Effector CD8-positive, alpha-beta T cell (primary cell): ENCODE results near the gene ALDH1L1.

ENCODE experiments used
- DNase-seq: peaks from one replicate; lab custom pipeline; 2025; lab: John Stamatoyannopoulos, UW

ALDH1L1 gene

DNA sequence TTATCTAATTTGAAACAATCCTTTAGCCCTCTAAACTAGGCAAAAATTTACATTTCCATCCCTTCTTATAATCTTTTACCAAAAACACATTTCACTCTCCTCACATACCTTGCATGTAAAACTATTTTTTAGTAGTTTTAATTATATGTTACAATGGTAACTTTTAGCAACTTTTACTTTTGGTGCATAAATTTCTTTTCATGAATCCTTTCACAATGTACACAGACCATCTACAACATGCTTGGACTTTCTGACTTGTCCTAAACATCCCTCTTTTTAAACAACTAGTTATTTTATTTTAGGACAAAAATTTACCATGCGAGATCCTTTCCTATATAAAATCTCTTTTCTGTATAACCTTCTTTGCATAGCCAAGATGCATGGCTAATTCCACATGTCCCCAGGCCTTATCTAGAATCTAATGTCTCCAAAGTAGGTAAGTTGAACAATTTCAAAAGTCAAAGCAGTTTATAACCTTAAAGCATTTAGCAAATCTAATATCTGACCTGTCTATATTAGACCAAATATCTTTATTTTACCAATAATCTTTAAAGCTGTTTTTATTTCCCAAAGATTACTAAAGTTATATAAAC lies 14.4 kb upstream of the ALDH1L1 start:
- no peak for DNase-seq

- DNase-seq, result no peak
These were observed 10.9 kb upstream of the ALDH1L1 start for GRCh38 chr3:126191246-126191645.

- DNase-seq, result no peak
These were observed 7.5 kb upstream of the ALDH1L1 start for GRCh38 chr3:126187920-126188319.

- no peak for DNase-seq
These were observed 6.4 kb upstream of the ALDH1L1 start for GRCh38 chr3:126186749-126187148.

GRCh38 chr3:126186271-126186670 lies 5.9 kb upstream of the ALDH1L1 start:
- DNase-seq, result no peak

- no peak for DNase-seq
These were observed 4.1 kb upstream of the ALDH1L1 start for GRCh38 chr3:126184465-126185000.

GRCh38 chr3:126181398-126181725 lies 976 bp upstream of the ALDH1L1 start:
- DNase-seq, result no peak

- no peak for DNase-seq
These were observed 435 bp downstream of the ALDH1L1 start for GRCh38 chr3:126179825-126180476.

DNA sequence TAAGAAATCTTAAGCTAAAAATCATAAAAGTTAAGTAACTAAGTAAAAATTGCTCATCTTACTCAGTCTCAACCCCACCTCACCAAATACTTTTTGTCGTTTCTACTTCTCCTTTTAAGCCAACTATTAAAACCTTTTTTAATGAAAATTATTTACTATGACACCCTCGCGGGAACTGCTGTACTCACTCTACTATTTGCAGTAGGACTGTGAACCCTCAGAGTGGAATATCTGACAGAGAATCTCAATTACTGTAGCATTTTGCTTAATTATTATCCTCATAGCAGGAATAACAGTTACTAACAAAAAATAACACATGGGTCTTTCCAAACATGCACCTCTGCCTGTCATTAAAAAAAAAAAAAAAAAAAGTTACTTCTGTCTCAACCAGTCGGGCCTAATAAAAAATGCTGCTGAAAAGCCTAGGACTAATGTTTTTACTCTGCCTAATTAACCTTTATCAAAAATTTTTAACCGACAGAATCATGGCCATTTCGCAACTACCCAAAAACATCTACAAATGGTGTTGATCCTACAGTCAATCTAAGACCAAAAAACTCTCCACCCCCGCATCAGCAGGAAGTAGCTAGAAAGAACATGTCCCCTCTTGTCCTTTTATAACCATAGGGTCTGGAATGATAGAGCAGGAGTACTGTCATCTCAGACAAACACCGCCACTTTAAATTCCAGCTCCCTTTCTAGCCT lies 10.2 kb downstream of the ALDH1L1 start:
- no peak for DNase-seq

- DNase-seq, result no peak
These were observed 12.8 kb downstream of the ALDH1L1 start for GRCh38 chr3:126167566-126167965.

GRCh38 chr3:126166009-126166408 lies 14.4 kb downstream of the ALDH1L1 start:
- DNase-seq, result no peak

- DNase-seq, result no peak
These were observed 19.1 kb downstream of the ALDH1L1 start for GRCh38 chr3:126161309-126161708.

DNA sequence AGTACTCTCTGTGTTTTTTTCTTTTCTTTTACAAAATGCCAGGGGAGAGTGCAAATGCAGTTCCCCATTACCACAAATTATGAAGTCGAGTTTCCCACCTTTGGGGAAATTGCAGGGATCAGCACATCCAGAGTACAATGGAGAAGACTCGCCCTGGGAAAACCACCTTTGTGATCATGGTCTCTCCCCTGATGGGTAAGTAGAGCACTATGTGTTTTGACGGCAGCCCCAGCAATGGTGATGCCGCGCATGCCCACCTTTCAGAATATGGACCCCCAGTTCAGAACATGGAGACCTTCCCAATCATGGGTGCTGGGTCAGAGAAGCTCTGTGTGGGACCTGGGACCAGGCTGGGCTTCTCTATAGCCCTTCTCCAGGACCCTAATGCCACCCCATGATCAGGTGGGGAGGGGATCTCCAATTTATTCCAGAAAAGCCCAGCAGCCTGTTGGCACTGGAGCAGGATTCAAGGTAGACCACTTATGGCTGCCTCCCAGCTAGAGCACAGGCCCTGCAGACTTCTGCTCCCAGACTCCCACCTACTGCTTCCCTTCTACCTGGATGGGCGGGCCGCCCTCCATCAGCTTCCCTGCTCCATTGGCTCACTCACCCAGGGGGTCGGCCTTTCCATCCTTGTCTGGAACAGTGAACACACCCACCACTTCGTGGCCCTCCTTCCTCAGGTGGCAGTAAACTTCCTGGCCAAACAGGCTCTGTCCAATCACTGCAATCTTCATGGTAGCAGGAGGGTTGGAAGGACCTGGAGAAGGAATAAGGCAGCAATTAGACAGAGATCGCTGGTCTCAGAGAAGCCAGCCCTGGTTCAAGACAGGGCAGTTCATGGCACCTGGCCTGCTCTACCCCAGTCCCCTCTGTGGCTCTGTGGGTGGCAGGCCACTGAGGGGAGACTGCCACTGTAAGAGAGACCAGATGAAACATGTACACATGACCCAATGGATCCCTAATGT lies 19.9 kb downstream of the ALDH1L1 start:
- DNase-seq, result no peak

DNA sequence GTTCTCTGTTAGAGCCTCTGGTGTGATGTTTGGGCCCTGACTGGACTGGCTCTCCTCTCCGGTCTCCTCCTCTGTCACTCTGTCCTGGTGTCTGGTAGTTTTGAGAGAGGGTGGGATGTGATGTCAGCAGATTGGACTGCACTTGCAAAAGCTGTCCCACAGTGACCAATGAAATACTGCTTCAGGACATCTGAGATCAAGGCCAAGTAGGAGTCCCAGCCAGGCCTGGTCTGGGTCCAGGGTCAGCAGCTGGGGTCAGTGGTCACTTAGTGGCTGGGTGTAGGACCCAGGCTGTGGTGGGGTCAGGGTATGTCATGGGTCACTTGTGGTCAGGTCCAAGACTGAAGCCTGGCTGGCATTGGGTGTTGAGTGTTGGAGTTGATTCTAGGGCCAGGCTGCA lies 20.9 kb downstream of the ALDH1L1 start:
- no peak for DNase-seq

DNA sequence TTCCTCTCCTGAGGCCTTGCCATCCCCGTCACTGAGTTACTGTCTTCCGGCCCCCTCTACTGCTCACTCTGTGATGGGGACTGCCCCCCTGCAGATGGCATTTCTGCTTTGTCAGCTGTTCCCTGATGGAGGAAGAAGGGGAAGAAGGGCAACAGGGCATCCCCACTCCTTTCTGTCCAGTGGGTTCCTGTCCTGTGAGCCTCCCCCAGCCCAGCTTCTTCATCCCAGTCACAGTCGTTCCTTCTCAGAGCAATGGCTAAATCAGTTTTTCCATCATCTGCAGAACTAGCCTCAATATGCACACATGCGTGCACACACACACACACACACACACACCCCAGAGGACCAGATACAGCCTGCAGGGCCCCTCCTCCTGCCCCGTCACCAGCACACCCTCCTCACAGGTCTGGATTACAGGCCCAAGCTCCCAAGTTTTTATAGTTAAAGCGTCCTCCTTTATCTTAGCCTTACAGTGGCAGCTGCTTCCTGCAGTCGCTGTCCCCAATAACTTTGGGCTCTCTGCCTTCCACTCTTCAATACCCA lies 21.4 kb downstream of the ALDH1L1 start:
- DNase-seq, result no peak

DNA sequence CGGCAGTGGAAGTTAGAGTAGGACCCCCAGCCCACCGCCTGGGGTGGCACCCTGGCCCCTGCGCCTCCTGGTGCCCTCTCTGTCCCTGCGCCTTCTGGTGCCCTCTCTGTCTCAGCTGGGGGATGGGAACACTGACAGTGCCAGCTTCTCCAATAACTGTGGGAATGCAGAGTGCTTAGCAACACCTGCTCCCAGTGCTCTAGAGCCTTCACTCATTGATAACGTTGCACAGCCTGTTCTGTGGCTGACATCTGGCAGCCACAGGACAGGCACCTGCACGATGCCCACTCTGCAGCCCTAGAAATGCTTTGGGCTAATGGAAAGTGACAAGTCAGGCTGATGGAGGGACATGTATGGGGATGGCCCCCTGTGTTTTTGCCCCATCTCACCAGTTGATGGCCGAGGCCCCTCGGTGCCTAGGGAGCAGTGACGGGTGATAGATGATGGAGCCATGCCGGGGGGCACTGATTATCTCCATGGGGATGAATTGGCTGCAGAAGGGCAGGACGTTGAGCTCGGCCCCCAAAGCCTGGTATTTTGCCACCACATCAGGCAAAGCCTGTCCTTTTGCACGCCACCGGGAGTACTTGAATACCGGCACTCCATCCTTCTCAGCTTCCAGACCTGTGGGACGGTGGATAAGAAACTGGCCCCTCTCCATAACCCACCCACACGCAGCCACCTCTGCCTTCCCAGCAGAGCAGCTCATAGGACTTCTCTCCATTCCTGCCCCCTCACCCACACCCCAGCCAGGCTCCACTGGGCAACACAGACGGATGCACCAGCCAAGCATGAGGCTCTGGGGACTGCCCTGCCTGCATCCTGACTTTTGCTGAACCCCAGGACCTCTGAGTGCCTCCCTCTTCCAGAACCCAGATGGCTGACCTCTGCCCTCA lies 22.1 kb downstream of the ALDH1L1 start:
- no peak for DNase-seq

- DNase-seq, result no peak
These were observed 23.2 kb downstream of the ALDH1L1 start for GRCh38 chr3:126157083-126157768.

DNA sequence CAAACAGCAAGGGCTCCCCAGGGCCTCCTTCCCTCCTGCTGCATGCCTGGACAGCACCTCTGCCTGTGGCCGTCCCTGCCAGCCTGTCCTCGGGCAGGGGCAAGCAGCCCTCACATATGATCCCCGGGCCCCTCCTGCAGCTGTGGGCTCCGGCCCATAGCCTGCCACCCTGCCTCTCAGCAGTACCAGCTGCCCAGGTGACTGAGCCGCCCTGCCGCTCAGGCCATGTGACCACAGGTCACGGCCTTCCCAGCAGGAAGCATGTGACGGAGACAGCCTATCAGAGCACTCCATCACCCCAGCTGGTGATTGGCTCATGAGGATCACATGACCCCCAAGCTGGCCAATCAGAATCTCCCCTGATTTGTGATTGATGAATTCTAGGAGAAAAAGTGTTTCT lies 23.9 kb downstream of the ALDH1L1 start:
- DNase-seq, result no peak

DNA sequence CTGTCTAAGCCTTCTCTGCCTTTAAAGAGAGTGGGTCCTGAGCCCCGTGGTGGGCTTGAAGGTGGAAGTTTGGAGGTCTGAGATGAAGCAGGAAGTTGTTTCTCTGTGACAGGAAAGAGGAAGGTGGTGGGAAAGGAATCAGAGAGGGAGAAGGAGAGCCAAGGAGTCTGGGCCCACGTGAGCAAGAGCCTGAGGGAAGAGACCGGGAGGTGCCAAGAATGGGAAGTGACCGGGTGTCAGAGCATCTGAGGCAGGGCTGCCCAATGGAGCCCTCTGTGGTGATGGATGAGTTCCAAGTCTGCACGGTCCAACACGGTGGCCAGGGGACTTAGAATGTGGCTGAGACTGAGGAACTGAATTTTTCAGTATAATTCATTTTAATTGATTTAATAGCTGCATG lies 24.6 kb downstream of the ALDH1L1 start:
- DNase-seq, result no peak

DNA sequence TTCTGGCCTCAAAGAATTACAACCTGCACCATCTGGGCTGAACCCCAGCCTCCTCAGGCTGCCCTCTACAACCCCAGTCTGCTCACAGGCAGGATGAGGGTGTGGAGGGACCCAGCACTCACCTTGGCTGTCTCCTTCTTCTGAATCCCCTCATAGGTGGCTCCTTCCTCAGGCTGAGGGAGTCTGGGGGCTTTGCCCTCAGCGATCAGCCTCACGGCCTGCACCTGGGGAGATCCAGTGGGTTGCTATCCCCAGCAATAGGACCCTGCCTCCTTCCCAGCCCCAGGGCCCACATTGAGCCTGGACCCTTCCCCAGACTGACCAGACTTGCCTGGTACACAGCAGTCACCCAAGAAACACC lies 25.1 kb downstream of the ALDH1L1 start:
- DNase-seq, result no peak
